ENCODE data around the gene ZNF763.
"Not testable (repeated sequence)": the region's sequence is repeated elsewhere in the genome, so short reads cannot be mapped to it uniquely, and the experiment has no call there.

The ZNF763 gene

DNA sequence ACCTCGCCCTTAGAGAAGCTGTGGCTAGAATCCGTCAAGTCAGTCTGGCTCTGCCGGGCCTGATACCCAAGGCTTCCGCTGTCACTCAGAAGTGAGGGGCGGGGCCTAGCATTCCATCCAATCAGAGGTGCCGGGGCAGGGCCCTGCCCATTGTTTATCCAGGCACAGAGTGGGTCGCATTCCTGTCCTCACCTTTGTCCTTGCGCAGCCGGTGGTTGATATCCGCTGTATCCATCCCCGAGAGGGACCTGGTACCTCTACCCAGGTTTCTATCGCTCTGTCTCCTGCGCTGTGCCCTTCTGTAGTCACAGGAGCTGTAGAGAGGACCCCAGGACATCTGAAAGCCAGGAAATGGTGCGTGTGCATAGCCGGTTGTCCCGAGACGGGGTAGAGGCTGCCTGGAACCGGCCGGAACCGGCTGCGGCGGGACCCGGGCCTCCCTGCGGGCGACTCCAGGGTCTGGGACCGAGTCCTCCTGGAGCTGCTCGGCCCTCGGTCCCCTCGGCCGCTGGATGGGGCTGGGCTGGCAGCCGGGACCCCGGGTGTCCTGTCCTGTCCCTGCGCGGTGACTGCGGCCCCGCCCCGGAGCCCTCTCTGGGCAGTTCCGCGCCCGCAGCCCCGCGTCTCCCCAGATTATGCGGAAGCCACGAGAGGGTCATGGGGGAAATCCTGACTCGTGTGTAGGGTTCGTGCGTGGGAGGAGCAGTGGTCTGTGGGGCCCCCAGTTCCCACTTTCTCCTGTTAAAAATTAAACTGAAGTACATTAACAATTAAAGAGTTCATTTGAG, at the start of gene ZNF763:
Gene ZNF763, plus strand, starts transcription at position 183 of the 788 bp plus-strand sequence. Its CDS starts 169 bp downstream, at position 352.
- peak; percentile 98 for DNase-seq

DNA sequence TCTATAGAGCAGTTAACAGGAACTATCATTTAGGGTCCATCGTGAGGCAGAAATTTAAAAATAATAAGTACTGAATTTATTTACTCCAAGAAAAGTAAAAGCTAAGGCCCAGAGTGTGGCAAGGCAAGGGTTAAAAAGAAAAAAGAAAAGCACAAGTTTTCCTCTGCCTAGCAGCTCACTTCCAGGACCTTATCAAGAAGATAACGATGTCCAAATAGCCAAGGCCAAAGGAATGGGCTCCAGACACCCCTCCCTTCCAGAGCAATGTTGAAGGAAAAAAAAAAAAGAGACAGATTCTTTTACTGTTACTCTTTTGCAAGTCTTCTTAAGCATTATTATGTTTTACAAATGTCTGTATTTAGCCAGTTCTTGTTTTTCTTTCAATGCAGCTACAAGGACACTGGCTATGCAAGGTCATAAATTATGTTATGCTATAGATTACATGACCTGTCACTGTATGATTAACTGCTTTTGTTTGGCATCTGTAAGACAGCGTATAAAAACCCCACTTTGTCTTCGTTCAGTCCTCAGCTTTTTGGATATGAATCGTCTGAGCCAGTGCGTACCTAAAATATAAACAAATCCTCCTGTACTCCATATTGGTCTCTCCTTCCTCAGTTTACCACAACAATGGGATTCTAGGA, 42.9 kb upstream of the ZNF763 start:
- peak; percentile 14 for DNase-seq

DNA sequence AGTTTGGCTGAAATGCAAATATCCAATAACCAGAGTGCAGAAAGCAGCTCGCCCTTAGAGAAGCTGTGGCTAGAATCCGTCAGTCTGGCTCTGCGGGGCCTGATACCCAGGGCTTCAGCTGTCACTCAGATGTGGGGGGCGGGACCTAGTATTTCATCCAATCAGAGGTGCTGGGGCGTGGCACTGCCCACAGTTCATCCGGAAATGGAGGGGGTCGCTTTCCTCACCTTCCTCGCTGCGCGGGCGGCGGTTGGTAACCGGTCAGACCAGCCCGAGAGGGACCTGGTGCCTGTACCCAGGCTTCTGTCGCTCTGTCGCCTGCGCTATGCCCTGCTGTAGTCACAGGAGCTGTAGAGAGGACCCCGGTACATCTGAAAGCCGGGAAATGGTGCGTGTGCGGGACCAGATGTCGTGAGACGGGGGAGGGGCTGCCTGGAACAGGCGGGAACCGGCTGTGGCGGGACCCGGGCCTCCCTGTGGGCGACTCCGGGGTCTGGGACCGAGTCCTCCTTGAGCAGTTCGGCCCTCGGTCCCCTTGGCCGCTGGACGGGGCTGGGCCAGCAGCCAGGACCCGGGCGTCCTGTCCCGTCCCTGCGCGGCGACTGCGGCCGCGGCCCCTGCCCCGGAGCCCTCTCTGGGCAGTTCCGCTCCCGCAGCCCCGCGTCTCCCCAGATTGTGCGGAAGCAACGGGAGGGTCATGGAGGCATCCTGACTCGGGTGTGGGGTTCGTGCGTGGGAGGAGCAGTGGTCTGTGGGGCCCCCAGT, 39.8 kb upstream of the ZNF763 start, which contains the start of gene ZNF700:
Gene ZNF700, plus strand, starts transcription at position 222 of the 765 bp plus-strand sequence. Its CDS starts 104 bp downstream, at position 326.
- DNase-seq, result peak; percentile 99

DNA sequence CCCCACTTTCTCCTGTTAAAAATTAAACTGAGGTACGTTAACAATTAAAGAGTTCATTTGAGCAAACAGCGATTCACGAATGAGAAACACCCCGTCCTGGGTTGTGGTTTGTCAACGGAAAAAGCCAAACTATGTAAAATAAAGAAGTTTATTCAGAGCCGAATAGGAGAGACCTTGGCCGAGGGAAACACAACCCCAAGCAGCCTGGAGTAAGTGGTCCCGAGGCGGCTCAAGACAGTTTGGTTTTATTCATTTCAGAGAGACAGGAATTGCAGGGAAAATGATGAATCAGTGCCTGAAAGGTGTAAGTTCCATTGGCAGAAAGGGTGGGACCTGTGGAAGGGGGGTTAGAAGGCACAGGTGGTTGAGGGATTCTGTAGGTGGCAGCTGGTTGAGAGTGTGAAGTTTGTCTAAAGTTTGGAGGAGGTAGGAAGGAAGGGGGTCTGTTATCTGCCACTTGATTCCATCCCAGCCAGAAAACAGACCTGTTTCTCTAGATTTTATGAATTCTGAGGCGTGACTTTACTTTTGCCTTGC, 39.1 kb upstream of the ZNF763 start:
- DNase-seq, result peak; percentile 34

DNA sequence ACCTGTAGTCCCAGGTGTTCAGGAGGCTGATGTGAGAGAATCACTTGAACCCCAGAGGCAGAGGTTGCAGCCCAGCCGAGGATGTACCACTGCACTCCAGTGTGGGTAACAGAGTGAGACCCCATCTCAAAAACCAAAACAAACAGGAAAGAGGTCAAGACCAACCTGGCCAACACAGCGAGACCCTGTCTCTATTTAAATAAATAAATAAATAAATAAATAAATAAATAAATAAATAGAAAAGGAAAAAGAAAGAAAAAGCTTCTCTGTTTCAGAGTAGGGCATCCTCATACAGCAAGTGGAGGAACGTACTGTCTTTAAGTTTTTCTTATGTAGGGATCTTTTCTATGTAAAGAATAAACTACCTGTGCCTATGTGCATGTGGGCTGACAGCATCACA, 37.6 kb upstream of the ZNF763 start:
- DNase-seq, result no peak

DNA sequence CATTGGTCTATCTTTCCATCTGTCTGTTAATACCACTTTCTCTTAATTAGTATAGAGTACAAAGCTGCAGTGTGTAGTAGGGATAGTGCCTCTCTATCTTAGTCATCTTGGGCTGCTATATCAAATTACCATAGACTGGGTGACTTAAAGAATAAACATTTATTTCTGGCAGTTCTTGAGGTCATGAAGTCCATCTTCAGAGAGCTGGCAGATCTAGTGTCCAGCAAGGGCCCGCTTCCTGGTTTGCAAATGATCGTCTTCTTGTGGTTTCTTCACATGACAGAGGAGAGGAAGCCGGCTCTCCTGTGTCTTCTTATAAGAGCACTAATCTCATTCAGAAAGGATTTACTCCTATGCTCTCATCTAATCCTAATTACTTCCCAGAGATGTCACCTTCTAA, 33.8 kb upstream of the ZNF763 start:
- DNase-seq, result no peak

DNA sequence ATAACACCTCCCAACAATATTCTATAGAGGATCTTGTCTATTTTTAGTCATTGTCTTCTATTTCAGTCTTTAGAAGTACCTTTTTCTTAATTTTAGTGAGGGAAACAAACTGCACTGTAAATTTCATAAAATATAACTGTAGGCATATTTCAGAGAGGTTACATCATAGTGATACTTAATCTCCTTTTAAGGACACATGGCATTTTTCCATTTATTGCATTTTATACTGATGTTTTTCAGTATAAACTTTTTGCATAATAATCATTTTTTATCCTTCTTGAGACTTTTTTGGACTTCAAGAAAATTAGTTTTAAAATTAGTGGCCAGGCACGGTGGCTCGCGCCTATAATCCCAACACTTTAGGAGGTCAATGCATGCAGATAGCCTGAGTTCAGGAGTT, 33.3 kb upstream of the ZNF763 start:
- DNase-seq, result no peak

DNA sequence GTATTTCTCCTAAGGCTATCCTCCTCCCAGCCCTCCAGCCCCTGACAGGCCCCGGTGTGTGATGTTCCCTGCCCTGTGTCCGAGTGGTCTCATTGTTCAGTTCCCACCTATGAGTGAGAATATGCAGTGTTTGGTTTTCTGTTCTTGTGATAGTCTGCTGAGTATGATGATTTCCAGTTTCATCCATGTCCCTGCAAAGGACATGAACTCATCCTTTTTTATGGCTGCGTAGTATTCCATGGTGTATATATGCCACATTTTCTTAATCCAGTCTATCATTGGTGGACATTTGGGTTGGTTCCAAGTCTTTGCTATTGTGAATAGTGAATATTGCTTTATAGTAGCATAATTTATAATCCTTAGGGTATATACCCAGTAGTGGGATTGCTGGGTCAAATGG, 29.0 kb upstream of the ZNF763 start:
- DNase-seq, result not testable (repeated sequence)

DNA sequence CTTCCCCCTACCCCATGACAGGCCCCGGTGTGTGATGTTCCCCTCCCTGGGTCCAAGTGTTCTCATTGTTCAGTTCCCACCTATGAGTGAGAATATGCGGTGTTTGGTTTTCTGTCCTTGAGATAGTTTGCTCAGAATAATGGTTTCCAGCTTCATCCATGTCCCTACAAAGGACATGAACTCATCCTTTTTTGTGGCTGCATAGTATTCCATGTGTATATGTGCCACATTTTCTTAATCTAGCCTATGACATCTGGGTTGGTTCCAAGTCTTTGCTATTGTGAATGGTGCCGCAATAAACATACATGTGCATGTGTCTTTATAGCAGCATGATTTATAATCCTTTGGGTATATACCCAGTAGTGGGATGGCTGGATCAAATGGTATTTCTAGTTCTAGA, 26.5 kb upstream of the ZNF763 start:
- not testable (repeated sequence) for DNase-seq

DNA sequence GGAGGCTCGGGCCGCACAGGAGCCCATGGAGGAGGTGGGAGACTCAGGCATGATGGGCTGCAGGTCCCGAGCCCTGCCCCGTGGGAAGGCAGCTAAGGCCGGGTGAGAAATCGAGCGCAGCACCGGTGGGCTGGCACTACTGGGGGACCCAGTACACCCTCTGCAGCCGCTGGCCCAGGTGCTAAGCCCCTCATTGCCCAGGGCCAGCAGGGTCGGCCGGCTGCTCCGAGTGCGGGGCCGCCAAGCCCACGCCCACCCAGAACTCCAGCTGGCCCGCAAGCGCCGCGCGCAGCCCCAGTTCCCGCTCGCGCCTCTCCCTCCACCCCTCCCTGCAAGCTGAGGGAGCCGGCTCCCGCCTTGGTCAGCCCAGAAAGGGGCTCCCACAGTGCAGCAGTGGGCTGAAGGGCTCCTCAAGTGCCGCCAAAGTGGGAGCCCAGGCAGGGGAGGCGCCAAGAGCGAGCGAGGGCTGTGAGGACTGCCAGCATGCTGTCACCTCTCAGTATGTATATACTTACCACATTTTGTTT, 23.4 kb upstream of the ZNF763 start:
- not testable (repeated sequence) for DNase-seq

DNA sequence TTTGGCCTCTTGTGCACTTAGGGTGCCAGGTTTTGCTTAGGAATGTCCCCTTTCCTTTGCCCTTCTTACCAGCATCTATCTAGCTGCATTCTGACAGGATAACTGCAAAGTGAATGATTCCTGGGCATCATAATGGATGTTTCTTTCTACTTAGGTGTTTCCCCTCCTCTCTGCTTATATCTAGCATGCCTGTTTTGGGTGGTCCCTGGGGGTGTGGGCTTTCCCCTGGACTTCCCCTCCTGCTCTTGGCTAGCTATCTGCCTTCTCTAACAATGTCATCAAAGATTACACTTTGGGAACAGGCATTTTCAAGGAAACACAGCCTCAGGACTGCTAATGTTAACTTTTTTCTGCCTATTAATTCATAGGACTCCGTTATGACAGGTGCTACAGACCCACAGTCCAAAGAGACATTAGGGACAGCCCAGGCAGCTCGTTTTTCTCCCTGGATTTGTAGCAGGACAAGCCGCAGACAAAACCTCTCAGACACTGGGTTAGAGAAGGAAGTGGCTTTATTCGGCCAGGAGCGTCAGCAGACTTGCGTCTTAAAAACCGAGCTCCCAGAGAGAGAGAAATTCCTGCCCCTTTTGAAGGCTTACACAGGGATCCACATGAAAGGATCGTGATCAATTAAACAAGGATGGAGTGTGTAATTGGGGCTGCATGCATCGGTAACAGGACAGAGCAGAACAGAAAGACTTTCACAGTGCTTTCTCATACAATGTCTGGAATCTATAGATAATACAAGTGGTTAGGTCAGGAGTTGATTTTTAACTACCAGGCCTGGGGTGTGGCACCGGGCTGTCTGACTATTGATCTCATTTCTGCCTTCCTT, 22.6 kb upstream of the ZNF763 start:
- no peak for DNase-seq

DNA sequence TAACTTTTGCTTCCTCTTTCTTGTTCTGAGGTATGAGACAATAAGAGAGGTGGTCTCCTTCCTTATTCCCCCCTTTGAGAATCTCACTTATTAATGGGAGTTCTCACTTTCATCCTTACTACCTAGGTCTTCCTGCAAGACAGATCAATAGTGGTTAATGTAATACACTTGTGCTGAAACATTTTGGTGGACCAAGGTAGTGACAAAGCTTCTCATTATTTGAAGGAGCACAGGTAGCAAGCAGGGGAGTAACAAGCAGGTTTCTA, 22.1 kb upstream of the ZNF763 start:
- peak; percentile 39 for DNase-seq

DNA sequence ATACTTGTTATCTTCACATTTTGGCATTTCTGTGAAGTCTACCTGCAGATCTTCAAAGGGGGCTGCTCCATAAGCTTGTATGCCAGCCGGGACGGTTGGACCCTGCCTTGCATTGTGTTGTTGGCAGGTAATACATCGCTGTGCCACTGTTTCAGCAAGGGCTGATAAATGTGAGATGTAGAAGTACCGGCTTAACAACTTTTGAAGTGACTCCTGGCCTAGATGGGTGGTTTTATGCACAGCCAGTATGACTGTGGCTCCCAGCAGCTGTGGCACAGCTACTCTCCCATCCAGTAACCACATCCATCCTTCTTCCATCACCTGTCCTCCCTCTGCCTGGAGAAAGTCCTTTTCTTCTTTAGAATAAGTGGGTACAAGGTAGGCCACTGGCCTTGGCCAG, 20.2 kb upstream of the ZNF763 start:
- no peak for DNase-seq

DNA sequence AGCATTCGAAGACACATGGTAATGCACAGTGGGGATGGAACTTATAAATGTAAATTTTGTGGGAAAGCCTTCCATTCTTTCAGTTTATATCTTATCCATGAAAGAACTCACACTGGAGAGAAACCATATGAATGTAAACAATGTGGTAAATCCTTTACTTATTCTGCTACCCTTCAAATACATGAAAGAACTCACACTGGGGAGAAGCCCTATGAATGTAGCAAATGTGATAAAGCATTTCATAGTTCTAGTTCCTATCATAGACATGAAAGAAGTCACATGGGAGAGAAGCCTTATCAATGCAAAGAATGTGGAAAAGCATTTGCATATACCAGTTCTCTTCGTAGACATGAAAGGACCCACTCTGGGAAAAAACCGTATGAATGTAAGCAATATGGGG, 16.2 kb upstream of the ZNF763 start:
- DNase-seq, result no peak

DNA sequence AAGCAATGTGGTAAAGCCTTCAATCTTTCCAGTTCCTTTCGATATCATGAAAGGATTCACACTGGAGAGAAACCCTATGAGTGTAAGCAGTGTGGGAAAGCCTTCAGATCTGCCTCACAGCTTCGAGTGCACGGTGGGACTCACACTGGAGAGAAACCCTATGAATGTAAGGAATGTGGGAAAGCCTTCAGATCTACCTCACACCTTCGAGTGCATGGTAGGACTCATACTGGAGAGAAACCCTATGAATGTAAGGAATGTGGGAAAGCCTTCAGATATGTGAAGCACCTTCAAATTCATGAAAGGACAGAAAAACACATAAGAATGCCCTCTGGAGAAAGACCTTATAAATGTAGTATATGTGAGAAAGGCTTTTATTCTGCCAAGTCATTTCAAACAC, 15.6 kb upstream of the ZNF763 start:
- peak; percentile 25 for DNase-seq

DNA sequence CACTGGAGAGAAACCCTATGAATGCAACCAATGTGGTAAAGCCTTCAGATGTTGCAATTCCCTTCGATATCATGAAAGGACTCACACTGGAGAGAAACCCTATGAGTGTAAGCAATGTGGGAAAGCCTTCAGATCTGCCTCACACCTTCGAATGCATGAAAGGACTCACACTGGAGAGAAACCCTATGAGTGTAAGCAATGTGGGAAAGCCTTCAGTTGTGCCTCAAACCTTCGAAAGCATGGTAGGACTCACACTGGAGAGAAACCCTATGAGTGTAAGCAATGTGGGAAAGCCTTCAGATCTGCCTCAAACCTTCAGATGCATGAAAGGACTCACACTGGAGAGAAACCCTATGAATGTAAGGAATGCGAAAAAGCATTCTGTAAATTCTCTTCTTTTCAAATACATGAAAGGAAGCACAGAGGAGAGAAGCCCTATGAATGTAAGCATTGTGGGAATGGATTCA, 15.2 kb upstream of the ZNF763 start:
- not testable (repeated sequence) for DNase-seq

DNA sequence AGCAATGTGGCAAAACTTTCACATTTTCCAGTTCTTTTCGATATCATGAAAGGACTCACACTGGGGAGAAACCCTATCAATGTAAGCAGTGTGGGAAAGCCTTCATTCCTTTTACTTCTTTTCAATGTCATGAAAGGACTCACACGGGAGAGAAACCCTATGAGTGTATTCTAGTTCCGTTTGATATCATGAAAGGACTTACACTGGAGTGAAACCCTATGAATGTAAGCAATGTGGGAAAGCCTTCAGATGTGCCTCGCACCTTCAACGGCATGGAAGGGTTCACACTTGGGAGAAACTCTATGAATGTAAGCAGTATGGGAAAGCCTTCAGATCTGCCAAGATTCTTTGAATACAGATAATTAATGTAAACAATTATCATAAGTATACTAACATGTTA, 14.5 kb upstream of the ZNF763 start:
- DNase-seq, result no peak

DNA sequence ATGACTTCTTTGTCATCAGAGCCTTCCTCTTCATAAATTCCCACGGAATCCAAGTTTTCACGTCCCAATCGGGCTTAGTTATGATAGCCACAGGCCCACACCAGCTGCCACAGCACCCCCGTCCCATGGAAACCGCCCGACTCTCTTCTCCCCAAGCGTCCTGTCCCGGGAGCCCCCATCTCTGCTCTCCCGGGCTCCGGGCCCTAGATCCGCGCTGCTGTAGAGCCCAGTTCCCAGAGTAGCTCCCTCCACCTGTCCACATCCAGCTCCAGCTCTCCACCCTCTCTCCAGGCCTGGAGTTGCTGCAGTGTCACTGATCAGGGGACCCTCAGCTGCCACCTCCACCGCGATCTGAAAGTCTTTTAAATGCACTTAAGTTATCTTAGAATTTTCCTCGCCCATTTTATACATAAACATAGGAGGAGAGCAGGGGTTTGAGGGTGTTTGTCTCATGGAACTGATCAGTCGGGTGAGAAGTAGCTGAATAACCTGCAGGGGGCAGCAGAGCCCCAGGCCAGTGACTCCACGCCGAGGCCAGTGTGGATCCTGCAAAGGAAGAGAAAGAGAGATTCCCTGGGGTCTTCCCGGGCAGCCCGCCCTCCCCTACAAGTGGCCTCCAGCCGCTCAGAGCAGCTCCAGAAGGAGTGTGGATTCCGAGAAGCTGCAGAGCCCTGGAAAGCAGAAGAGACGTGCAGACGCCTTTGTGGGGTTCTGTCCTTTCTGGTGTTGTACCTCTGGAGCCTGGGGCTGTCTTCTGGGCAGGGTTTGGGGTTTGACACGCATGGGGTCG, 1.1 kb upstream of the ZNF763 start:
- peak; percentile 89 for DNase-seq

DNA sequence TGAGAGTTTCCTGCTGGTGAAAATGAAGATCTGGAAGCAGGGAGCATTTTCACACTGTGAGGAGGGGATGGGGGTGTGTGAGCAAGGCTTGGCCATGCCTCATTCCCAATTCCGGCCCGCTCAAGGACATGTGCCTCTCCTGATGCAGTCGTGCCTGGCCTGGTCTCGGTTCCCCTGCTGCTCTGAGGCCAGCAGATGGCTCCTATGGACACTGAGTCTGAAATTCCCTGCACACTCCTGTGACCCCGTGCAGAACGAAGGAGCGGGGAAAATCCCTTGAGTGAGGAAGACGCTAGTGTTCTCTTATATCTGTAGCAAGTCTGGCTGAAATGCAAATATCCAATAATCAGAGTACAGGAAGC, 363 bp upstream of the ZNF763 start:
- DNase-seq, result no peak

DNA sequence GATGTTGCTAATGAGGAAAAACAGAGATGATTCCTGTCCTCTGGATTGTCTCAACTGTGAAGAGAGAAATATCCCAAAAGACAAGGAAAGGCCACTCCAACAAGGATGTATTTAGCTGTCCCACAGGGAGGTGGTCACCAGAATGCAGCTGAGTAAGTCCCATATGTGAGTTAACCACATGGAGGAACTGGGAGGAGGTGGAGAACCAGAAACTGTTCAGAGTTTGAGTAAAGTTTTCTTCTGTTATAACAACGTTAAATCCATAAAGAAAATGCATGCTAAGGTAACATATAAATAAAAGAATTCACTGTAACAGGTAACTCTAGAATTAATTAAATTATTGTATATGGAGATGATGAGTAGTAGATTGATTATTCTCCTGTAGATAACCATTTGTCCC, 5.3 kb downstream of the ZNF763 start:
- DNase-seq, result no peak

DNA sequence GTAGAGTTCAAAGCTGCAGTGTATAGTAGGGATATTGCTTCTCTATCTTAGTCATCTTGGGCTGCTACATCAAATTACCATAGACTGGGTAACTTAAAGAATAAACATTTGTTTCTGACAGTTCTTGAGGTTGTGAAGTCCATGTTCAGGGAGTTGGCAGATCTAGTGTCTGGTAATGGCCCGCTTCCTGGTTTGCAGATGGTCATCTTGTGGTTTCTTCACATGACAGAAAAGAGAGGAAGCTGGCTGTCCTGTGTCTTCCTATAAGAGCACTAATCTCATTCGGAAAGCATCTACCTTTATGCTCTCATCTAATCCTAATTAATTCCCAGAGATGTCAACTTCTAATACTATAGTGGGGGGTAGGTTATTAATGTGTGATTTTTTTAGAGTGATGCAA, 6.2 kb downstream of the ZNF763 start:
- DNase-seq, result peak; percentile 23

Measured in hematopoietic multipotent progenitor cell treated with erythropoietin and hydrocortisone succinate and interleukin-3 and kit ligand, for 4 days (in vitro differentiated cells).